PC-9 (cell line): ENCODE results near the gene SERPINB13.

Experiments
- EZH2 ChIP-seq: fragments of 200-600 bp; sonication (generic); IDR thresholded peaks from 2 replicates; pipeline ENCODE4 v1.8.0; 2017; ENCODE audit warnings: antibody characterized with exemption, low read depth
- TF ChIP-seq, protein P1 (sequence below): fragments of 200-600 bp; sonication (generic); conservative IDR thresholded peaks from 2 replicates; pipeline ENCODE4 v1.6.1; 2017; ENCODE audit warnings: mixed run types, antibody characterized with exemption, mild to moderate bottlenecking, moderate library complexity

DNA sequence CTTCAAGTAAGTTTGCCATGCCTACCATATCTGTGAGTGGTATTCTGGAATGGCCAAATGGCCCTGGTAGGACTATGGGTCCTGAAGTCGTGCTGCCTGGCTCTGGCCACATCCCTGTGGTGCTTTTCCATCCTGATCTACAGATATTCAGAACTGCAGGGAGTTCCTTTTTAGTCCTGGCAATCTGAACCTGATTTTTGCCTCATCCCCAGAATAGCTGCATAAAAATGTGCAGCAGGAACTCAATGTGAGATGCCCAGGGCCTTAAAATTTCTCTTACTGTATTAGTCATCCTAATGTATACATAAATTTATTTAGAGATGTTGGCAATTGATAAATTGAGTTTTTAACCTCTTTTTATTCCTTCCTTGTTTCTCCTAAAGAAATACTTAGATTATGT lies 5.3 kb downstream of the SERPINB13 start:
- TF ChIP-seq, protein P1, sequence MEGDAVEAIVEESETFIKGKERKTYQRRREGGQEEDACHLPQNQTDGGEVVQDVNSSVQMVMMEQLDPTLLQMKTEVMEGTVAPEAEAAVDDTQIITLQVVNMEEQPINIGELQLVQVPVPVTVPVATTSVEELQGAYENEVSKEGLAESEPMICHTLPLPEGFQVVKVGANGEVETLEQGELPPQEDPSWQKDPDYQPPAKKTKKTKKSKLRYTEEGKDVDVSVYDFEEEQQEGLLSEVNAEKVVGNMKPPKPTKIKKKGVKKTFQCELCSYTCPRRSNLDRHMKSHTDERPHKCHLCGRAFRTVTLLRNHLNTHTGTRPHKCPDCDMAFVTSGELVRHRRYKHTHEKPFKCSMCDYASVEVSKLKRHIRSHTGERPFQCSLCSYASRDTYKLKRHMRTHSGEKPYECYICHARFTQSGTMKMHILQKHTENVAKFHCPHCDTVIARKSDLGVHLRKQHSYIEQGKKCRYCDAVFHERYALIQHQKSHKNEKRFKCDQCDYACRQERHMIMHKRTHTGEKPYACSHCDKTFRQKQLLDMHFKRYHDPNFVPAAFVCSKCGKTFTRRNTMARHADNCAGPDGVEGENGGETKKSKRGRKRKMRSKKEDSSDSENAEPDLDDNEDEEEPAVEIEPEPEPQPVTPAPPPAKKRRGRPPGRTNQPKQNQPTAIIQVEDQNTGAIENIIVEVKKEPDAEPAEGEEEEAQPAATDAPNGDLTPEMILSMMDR: no peak
- TF ChIP-seq EZH2: no peak
